Endodermal cell (in vitro differentiated cells): ENCODE measurements around the gene LMO1. TPM values are rescaled to one million over a fixed set of nuclear protein-coding genes. Genes with fewer than 3 reads are reported as not detected.
A peak's percentile ranks its signal among the peaks of the same experiment; 100 is the strongest.

Experiments used
- DNase-seq: peaks from one replicate; pipeline ENCODE4 v3.0.0-alpha.2; 2017
- H3K27ac ChIP-seq: 2 replicates; pipeline ENCODE4 v1.5.1; 2013; ENCODE audit warnings: mild to moderate bottlenecking, low read depth, low read length, moderate library complexity
- H3K27me3 ChIP-seq: 2 replicates; pipeline ENCODE4 v1.6.1; 2013; ENCODE audit warnings: mild to moderate bottlenecking, low read length, moderate library complexity; ENCODE audit not compliant: insufficient read depth, control insufficient read depth, poor library complexity, severe bottlenecking
- H3K36me3 ChIP-seq: 2 replicates; pipeline ENCODE4 v1.7.0; 2013; ENCODE audit warnings: mild to moderate bottlenecking, low read length, moderate library complexity; ENCODE audit not compliant: control insufficient read depth, insufficient read depth
- H3K4me1 ChIP-seq: one replicate; pipeline ENCODE4 v1.7.0; 2013; ENCODE audit warnings: low read length; ENCODE audit not compliant: control insufficient read depth, insufficient read depth
- H3K4me3 ChIP-seq: 2 replicates; pipeline ENCODE4 v1.5.1; 2013; ENCODE audit warnings: mild to moderate bottlenecking, low read length, moderate library complexity
- H3K9ac ChIP-seq: 2 replicates; pipeline ENCODE4 v1.6.1; 2013; ENCODE audit warnings: mild to moderate bottlenecking, low read length, moderate library complexity; ENCODE audit not compliant: poor library complexity, severe bottlenecking; ENCODE audit errors: extremely low read depth
- H3K9me3 ChIP-seq: 2 replicates; pipeline ENCODE4 v1.6.1; 2013; ENCODE audit warnings: mild to moderate bottlenecking, low read length, moderate library complexity; ENCODE audit not compliant: control insufficient read depth
- H3K27ac Mint-ChIP-seq: 2 replicates; pipeline ENCODE4 v1.8.0; 2020; ENCODE audit warnings: mixed read lengths
- H3K27me3 Mint-ChIP-seq: 2 replicates; pipeline ENCODE4 v1.8.0; 2021; ENCODE audit warnings: mild to moderate bottlenecking, mixed read lengths; ENCODE audit not compliant: insufficient read depth
- H3K36me3 Mint-ChIP-seq: 2 replicates; pipeline ENCODE4 v1.8.0; 2020; ENCODE audit warnings: low read depth, mixed read lengths
- H3K4me1 Mint-ChIP-seq: 2 replicates; pipeline ENCODE4 v1.8.0; 2020; ENCODE audit warnings: mixed read lengths
- H3K4me3 Mint-ChIP-seq: 2 replicates; pipeline ENCODE4 v1.8.0; 2020; ENCODE audit warnings: mild to moderate bottlenecking, moderate library complexity, mixed read lengths
- H3K9me3 Mint-ChIP-seq: 2 replicates; pipeline ENCODE4 v1.8.0; 2020; ENCODE audit warnings: mild to moderate bottlenecking, mixed read lengths
- WGBS, 2 experiments: methylation state at CpG; one replicate each; pipeline versions ENCODE4 v1.1.5 to v1.1.7; 2013; ENCODE audit warnings: missing lambda C conversion rate in 2 of 2, mixed read lengths in 1 of 2; ENCODE audit not compliant: insufficient coverage in 1 of 2, insufficient read length in 1 of 2; 5-methylcytosine and 5-hydroxymethylcytosine counted together
- total RNA-seq, 2 donors: library from RNA; stranded (reverse); fragmentation: NEBNext Ultra II Directional in 1 of 2; extraction: Animal tissue kit (Norgen Biotek cat#: 25700) in 1 of 2; gene quantifications; 2 replicates in 1 of 2; 3 replicates in 1 of 2; pipeline ENCODE4 v1.2.1, GENCODE V29; 2021
- TF ChIP-seq, protein P1 (sequence below): fragments of 200-600 bp; sonication (generic); conservative IDR thresholded peaks from 2 replicates; pipeline ENCODE4 v1.5.0; 2021; ENCODE audit warnings: antibody characterized with exemption, mild to moderate bottlenecking

LMO1 gene
- total RNA-seq, 2 donors from 2014 or later, result 0.46 TPM; not detected in 1

DNA sequence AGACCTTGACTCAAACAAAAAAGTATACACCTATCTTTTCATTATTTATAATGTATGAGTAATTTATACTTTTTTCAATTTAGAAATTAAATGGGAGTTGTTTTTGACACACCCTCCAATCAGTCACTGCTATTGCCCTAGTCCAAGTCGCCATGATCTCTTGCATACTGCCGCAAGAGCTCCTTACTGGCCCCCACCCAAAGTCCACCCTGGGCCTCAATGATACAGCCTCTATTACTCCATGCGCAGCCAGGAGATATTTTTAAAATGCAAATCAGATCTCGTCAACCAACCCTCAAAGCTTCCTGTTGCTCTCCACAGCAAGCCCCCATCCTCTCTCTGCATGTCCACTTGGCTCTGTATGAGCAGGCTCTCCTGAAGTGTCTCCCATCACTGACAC is 12.8 kb upstream of the LMO1 start:
- Mint-ChIP-seq H3K4me1 (no peaks in the 10 kb centered on the region), H3K36me3 (no peaks in the 10 kb centered on the region), H3K4me3 (no peak overlapping the region), H3K9me3 (peaks cover 5% of the 10 kb centered on the region), H3K27me3 (peaks cover 35% of the 10 kb centered on the region), H3K27ac (no peak overlapping the region)
- H3K4me3 ChIP-seq, result no peak overlapping the region
- H3K36me3 ChIP-seq, result no peaks in the 10 kb centered on the region
- WGBS, 2 experiments, result 88 to 89% methylated on average over 3 to 4 of the region's 4 CpGs
- no peaks in the 10 kb centered on the region for H3K4me1 ChIP-seq
- H3K27ac ChIP-seq, result no peak overlapping the region
- H3K27me3 ChIP-seq, result peaks cover 14% of the 10 kb centered on the region
- DNase-seq, result peak; percentile 11
- TF ChIP-seq, protein P1, sequence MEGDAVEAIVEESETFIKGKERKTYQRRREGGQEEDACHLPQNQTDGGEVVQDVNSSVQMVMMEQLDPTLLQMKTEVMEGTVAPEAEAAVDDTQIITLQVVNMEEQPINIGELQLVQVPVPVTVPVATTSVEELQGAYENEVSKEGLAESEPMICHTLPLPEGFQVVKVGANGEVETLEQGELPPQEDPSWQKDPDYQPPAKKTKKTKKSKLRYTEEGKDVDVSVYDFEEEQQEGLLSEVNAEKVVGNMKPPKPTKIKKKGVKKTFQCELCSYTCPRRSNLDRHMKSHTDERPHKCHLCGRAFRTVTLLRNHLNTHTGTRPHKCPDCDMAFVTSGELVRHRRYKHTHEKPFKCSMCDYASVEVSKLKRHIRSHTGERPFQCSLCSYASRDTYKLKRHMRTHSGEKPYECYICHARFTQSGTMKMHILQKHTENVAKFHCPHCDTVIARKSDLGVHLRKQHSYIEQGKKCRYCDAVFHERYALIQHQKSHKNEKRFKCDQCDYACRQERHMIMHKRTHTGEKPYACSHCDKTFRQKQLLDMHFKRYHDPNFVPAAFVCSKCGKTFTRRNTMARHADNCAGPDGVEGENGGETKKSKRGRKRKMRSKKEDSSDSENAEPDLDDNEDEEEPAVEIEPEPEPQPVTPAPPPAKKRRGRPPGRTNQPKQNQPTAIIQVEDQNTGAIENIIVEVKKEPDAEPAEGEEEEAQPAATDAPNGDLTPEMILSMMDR, result no peak
- H3K9ac ChIP-seq, result no peak overlapping the region
- H3K9me3 ChIP-seq, result peaks cover 4% of the 10 kb centered on the region

DNA sequence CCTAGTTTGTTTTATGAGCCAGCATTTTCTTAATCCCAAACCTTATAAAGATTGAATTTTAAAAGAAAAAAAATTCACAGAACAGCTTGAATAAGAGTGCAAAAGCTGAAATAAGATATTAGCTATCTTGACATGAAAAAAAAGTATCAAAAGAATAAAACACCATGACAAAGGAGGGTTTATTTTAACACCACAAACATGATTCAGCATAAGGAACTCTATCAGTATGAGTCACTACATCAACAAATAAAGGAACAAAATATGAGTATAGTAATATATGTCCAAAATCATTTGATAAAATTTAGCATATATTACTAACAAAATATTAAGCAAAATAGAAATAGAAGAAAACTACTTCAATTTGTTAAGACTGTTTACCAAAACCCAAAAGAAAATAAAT is 9.6 kb upstream of the LMO1 start:
- H3K36me3 ChIP-seq, result no peaks in the 10 kb centered on the region
- H3K4me3 ChIP-seq, result no peak overlapping the region
- Mint-ChIP-seq H3K36me3 (no peaks in the 10 kb centered on the region), H3K9me3 (peaks cover 5% of the 10 kb centered on the region), H3K4me3 (no peak overlapping the region), H3K27me3 (peaks cover 61% of the 10 kb centered on the region), H3K27ac (no peak overlapping the region), H3K4me1 (no peaks in the 10 kb centered on the region)
- no peak for DNase-seq
- H3K9ac ChIP-seq, result no peak overlapping the region
- no peaks in the 10 kb centered on the region for H3K4me1 ChIP-seq
- no peak overlapping the region for H3K27ac ChIP-seq
- TF ChIP-seq, protein P1, result no peak
- H3K9me3 ChIP-seq, result peaks cover 4% of the 10 kb centered on the region
- peaks cover 47% of the 10 kb centered on the region for H3K27me3 ChIP-seq

DNA sequence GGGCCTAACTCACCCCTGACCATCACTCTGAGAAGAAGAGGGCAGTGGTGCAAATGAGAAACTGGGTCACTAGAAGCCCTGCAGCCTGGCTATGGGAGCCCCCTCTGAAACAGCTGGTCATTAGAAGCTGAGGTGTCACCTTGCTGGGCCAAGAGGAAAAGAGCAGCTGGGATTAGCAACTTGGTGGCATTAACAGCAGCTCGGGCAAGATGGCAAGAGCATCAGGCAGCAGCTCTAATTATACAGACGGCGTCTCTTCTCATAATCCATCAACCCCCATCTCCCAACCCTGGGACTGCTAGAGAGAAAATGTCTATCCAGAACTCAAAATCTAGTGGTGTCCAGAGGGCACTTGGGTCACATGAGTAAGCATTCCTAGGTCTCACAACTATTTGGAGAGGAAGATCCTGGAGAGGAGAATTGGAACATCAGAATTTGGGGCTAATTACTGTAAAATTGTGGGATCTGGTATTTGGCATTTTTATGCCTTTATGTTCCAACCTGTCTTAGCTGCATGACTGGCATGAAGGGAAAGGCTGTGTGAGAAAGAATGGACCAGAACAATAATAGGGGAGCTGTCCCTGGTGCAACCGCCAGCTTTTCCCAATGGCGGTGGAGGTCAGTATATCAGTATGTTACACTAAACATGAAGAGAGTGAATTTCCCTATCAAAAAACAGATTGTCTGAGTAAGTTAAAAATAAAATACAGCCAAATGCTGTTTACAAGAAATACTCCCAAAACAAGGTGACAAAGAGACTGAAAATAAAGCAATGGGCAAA is 7.6 kb upstream of the LMO1 start:
- WGBS, 2 experiments, result 90 to 95% methylated on average over 4 to 5 of the region's 5 CpGs
- H3K9me3 ChIP-seq, result peaks cover 4% of the 10 kb centered on the region
- peaks cover 67% of the 10 kb centered on the region for H3K27me3 ChIP-seq
- H3K36me3 ChIP-seq, result no peaks in the 10 kb centered on the region
- no peak overlapping the region for H3K27ac ChIP-seq
- H3K9ac ChIP-seq, result no peak overlapping the region
- no peaks in the 10 kb centered on the region for H3K36me3 Mint-ChIP-seq
- no peak overlapping the region for H3K4me3 Mint-ChIP-seq
- H3K4me1 Mint-ChIP-seq, result no peaks in the 10 kb centered on the region
- H3K27me3 Mint-ChIP-seq, result peaks cover 68% of the 10 kb centered on the region
- no peak overlapping the region for H3K4me3 ChIP-seq
- H3K9me3 Mint-ChIP-seq, result peaks cover 5% of the 10 kb centered on the region
- TF ChIP-seq, protein P1, result no peak
- DNase-seq, result peak; percentile 18
- peaks cover 3% of the 10 kb centered on the region for H3K4me1 ChIP-seq
- no peak overlapping the region for H3K27ac Mint-ChIP-seq
